Measurements from ENCODE around the gene ARAP1.

- no peak for TF ChIP-seq CTCF (conservative IDR thresholded peaks at IDR 0.05; ENCODE audit: low read depth, low read length)
- TF ChIP-seq EZH2phosphoT487 (IDR thresholded peaks at IDR 0.05; ENCODE audit: borderline replicate concordance, low read length): no peak
These were observed 16.6 kb downstream of the ARAP1 start for GRCh38 chr11:72735495-72736027.

Data from PC-3 (cell line).